HL-60 (cell line): Measurements from ENCODE around the gene MGST2.

Source experiments
- DNase-seq, 2 experiments: peaks; one replicate each; pipeline ENCODE4 v3.0.0-alpha.2; 2010 to 2020; ENCODE audit warnings: low read depth in 1 of 2, low spot score in 1 of 2
- H3K27ac ChIP-seq: fragments of 250-450 bp; sonication (Bioruptor Pico); replicated peaks from 2 replicates; pipeline ENCODE4 v1.5.1; 2020; ENCODE audit warnings: mild to moderate bottlenecking, moderate library complexity
- H3K27me3 ChIP-seq: fragments of 250-450 bp; sonication (Bioruptor Pico); 2 replicates; pipeline ENCODE4 v1.5.1; 2021; ENCODE audit warnings: mild to moderate bottlenecking, moderate library complexity; ENCODE audit not compliant: insufficient read depth, poor library complexity, severe bottlenecking
- H3K4me3 ChIP-seq: replicated peaks from 2 replicates; pipeline ENCODE4 v1.5.1; 2011; ENCODE audit warnings: mild to moderate bottlenecking, control low read depth, low read length; ENCODE audit not compliant: insufficient read depth
- GABPA ChIP-seq: IDR thresholded peaks from 2 replicates; pipeline ENCODE4 v1.6.1; 2012; ENCODE audit warnings: low read depth
- POLR2AphosphoS5 ChIP-seq: IDR thresholded peaks from 2 replicates; pipeline ENCODE4 v1.6.1; 2012; ENCODE audit warnings: low read depth
- REST ChIP-seq: IDR thresholded peaks from 2 replicates; pipeline ENCODE4 v1.6.1; 2012; ENCODE audit warnings: low read depth; ENCODE audit not compliant: insufficient replicate concordance
- SPI1 ChIP-seq: IDR thresholded peaks from 2 replicates; pipeline ENCODE4 v1.6.1; 2012; ENCODE audit warnings: low read depth, mild to moderate bottlenecking, borderline replicate concordance
- TF ChIP-seq, protein P1 (sequence below): IDR thresholded peaks from one replicate; pipeline ENCODE4 v1.5.1; 2011; ENCODE audit warnings: low read length, control low read depth, inconsistent platforms; ENCODE audit not compliant: insufficient read depth

Gene MGST2

DNA sequence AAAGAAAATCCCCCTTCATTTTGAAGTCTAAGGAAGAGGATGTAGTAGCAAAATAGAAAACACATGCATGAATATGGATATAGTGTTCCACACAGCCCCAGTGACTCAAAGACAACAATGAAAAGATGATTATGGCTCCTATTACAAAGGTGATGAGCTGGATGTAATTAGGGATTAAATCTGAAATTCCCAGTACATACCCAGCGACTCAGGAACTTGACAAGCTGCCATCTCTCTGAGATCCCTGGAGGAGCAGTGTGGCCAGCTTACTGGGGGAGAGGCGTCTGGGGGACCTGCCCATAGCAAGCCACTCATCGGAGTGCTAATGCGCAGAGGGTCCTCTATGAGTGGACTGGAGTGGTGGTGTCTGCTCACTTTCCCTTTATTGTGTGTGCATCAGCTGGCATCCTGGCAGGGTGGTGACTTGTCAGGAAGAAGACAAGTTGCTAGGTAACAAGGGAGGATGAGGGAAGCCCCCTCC is 42.7 kb upstream of the MGST2 start:
- H3K4me3 ChIP-seq, result no peak overlapping the region
- H3K27ac ChIP-seq, result no peak overlapping the region
- TF ChIP-seq POLR2AphosphoS5 (no peak), SPI1 (no peak), REST (no peak), GABPA (no peak)
- TF ChIP-seq, protein P1, sequence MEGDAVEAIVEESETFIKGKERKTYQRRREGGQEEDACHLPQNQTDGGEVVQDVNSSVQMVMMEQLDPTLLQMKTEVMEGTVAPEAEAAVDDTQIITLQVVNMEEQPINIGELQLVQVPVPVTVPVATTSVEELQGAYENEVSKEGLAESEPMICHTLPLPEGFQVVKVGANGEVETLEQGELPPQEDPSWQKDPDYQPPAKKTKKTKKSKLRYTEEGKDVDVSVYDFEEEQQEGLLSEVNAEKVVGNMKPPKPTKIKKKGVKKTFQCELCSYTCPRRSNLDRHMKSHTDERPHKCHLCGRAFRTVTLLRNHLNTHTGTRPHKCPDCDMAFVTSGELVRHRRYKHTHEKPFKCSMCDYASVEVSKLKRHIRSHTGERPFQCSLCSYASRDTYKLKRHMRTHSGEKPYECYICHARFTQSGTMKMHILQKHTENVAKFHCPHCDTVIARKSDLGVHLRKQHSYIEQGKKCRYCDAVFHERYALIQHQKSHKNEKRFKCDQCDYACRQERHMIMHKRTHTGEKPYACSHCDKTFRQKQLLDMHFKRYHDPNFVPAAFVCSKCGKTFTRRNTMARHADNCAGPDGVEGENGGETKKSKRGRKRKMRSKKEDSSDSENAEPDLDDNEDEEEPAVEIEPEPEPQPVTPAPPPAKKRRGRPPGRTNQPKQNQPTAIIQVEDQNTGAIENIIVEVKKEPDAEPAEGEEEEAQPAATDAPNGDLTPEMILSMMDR, result no peak
- DNase-seq, result no peak
- H3K27me3 ChIP-seq, result no peaks in the 10 kb centered on the region

DNA sequence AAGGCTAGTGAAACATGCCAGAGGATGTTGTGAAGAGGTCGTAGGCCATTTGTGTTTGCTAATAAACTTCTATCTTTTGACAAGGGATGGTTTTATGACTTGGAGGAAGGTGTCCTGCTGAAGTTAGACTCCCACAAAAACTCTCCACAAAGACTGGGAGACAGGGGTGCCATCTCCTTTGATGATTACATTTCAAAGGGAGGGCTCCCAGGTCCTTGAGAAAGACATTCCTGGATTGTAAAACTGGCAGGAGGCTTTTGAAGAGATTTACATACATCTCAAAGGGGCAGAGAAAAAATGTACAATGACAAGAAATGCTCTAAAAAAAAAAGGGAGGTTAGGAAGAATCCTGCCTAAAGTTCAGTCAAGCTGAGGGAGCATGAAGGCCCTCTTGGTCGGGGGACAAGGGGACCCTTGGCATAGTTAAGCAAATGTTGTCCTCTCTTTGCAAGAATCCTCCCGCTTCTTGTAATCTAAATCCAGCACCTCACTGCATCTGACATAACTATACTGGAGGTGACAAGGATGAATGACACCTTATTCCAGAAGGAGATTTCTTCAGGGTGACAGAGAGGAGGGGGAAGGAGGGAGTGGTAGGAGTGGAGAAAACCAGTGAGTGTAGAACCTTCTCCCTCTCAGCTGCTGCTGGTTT is 41.1 kb upstream of the MGST2 start:
- H3K27me3 ChIP-seq, result no peaks in the 10 kb centered on the region
- no peak overlapping the region for H3K4me3 ChIP-seq
- no peak overlapping the region for H3K27ac ChIP-seq
- DNase-seq, result no peak
- TF ChIP-seq GABPA, result no peak
- TF ChIP-seq, protein P1, result no peak
- TF ChIP-seq POLR2AphosphoS5, result no peak
- no peak for TF ChIP-seq SPI1
- TF ChIP-seq REST, result no peak

DNA sequence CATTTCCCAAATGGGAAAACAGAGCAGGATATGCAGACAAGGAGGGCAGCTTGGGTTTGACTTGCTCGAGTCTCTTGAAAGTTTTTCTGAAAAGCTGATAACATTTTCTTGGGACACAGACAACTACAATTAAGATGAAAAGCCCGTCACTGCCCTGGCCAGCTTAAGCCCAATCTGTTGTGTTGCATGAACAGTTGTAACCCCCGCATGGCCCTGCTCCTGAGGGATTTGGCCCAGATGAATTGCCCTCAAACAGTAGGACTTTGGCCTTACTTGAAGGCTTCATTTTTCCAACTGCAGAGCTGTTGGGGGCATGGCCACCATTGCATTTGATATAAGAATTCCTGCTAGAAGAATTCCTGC is 40.5 kb upstream of the MGST2 start:
- no peaks in the 10 kb centered on the region for H3K27me3 ChIP-seq
- no peak for DNase-seq
- no peak overlapping the region for H3K4me3 ChIP-seq
- H3K27ac ChIP-seq, result no peak overlapping the region
- TF ChIP-seq, protein P1, result no peak
- TF ChIP-seq POLR2AphosphoS5, result no peak
- TF ChIP-seq SPI1, result no peak
- no peak for TF ChIP-seq REST
- no peak for TF ChIP-seq GABPA
